ENCODE data around the gene DNPEP.
A peak's percentile ranks its signal among the peaks of the same experiment; 100 is the strongest.
"Not testable (repeated sequence)": the region's sequence is repeated elsewhere in the genome, so short reads cannot be mapped to it uniquely, and the experiment has no call there.

The DNPEP gene

DNA sequence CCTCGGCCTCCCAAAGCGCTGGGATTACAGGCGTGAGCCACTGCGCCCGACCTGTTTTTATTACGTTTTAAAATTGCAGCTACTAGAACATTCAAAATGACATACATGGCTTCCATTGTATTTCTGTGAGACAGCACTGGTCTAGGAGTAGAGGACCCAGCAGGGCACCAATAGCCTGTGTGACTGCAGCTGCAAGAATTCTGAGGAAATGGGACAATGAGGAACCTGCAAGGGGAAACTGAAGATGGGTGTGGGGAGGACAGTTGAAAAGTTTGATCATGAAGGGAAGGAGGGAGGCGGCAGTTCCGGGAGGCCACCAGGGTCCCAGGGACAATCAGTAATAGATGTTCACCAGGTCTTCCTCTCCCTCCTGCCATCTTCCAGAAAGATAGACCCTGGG, 13.9 kb upstream of the DNPEP start:
- DNase-seq (ENCODE audit: low read depth, low spot score) = no peak

DNA sequence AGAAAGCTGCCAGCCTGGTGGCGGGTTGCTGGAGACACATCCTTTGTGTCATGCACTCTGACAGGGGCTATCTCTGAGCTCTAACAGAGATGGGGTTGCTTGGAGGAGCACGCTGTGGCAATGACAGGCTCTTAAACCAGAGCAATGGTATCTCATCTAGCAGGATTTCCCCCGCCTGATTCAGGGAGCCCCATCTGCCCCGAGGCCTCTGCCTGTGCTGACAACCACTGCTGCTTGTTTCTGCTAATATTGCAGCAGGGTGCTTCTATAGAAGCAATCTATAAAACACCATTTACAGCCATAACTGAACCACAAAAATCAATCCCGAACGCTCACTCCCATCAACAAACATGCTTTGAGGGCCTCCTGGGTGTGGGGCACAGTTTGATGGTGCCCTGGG, 12.8 kb upstream of the DNPEP start:
- DNase-seq (ENCODE audit: low read depth, low spot score) = no peak

DNA sequence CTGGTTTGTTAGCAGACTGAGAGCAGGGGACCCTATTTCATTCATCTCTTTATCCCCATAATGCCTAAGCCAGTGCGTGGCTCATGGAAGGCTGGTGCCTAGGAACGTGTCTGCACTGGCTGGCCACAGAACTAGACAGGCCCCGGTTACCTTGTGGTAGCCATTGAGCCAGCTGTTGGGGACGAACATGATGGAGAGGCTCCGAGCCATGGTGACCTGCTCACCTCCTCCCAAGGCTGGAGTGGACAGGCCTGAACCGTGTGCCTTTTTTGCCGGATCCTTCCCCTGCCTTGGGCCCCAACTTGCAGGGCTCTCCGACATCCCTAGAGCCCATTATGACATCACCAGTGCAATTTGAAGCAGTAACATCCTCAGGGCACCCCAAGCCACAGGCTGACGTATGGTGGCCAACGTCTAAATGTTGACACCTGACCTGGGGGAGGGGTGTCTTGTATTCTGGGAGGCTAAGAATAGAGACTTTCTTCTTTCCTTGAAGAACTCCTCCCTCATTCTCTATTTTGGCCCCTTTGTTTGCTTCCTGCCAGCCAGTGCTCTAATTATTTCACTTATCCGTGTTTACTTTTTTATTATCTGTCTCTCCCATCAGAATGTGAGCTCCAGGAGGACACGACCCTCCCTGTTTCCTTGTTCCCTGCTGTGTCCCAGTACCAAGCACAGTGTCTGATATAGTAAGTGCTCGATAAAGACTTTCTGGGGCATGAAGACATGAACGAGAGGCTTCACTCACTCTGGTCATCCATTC, 12.2 kb upstream of the DNPEP start:
- no peak for DNase-seq (ENCODE audit: low read depth, low spot score)

DNA sequence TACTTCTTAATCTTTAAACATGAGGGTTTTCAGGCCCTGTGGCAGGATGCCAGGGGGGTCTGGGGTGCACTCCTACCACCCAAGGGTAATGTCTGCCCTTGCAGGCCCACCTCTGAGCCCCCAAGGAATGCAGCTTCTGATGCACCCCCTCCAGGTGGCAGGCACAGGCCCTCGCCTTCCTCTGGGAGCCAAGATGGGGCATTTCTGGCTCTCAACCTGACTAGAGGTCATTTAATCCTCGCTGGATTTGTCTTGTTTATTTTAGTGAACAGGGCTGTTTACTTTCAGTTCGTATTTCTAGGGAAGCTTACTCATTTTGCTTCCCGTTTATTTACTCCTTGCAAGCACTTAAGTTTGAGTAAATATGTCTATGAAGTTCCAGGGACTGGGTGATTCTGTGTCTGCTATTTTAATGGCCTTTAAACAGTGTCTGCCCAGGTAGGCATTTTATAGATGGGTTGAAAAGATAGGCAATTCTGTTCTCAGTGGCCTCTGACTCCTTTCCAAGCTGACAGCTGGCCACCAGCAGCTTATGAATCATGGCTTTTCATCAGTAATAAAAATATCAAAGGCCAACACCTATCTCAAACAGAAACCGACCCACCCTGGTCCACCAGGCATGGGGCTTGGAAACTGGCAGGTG, 11.1 kb upstream of the DNPEP start:
- no peak for DNase-seq (ENCODE audit: low read depth, low spot score)

DNA sequence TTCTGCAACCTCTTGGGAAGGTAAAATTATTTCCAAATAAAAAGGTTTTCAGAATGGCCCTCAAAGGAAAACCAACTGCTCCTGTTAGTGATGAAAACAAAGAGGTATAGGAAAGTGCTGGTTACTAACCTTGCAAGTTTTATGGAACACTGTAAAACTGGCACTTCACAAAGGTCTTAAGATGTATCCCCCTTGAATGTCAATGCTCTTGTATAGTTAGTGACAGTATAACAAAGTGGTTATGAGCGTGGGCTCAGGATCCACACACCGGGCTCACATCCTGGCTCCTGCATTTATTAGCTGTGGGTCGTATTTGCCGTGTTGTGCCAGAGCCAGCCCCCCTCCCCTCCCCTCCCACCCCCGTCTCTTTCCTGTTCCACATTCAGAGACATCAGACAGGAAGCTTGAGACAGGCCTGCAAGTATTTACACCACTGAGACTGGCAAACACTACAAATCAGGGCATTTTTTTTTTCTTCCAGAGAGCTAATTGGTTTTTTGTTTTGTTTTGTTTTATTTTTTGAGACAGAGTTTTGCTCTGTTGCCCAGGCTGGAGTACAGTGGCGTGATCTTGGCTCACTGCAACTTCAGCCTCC, 9.2 kb upstream of the DNPEP start:
- DNase-seq (ENCODE audit: low read depth, low spot score) = no peak

DNA sequence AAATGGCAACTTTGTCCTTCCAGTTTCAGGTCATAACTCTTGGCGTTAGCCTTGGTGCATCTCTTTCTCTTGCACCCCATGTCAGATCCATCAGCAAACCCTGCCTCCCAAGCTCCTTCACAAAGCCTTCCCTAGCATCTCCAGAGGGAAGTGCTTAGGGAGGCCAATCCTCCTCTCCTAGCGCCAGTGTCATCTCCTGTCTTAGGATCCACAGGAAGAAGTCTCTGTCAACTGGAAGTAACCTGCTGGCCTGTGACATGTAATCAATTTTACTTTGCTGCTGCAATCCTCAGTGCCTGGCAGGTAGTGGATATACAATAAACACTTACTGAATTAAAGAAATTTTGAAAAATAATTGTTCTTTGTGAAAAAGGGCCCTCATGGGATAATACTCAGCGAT, 7.9 kb upstream of the DNPEP start:
- no peak for DNase-seq (ENCODE audit: low read depth, low spot score)

DNA sequence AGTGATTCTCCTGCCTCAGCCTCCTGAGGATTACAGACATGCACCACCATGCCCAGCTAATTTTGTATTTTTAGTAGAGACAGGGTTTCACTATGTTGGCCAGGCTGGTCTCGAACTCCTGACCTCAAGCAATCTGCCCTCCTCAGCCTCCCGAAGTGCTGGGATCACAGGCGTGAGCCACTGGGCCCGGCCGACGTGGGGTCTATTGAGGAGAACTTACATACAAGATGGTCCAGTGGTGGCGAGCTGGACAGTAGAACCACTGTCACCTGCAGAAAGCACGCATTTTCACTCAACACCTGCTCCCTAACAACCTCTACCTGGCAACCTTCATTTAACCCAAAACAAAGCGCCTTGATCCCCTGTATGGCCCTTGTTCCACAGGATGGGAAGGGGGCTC, 7.3 kb upstream of the DNPEP start:
- DNase-seq (ENCODE audit: low read depth, low spot score) = not testable (repeated sequence)

DNA sequence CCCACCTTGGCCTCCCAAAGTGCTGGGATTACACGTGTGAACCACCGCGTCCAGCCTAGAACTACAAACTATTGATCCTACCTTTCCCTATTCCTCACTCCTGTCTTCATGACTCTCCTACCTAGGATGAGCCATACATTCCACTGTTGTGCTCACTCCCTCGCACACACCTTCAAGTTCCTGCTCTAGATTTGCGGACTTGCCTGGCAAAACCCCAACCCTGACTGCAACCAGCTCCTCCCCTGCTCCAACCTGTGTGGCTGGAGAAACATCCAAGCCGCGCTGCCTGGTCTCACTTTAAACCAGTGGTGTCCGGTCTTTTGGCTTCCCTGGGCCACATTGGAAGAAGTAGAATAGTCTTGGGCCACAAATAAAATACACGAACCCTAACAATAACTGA, 5.0 kb upstream of the DNPEP start:
- no peak for DNase-seq (ENCODE audit: low read depth, low spot score)

DNA sequence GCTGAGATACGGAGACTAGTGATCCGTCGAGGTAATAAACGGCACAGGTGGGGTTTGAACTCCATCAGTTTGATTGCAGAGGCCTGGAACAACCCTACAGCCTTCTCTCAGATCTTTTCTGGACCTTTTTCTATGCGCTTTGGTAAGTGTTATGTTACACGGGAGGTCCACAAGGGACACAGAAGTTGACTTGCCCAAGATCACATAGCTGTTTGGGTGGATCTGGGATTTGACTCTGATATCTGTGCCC, 1.1 kb upstream of the DNPEP start:
- no peak for DNase-seq (ENCODE audit: low read depth, low spot score)

DNA sequence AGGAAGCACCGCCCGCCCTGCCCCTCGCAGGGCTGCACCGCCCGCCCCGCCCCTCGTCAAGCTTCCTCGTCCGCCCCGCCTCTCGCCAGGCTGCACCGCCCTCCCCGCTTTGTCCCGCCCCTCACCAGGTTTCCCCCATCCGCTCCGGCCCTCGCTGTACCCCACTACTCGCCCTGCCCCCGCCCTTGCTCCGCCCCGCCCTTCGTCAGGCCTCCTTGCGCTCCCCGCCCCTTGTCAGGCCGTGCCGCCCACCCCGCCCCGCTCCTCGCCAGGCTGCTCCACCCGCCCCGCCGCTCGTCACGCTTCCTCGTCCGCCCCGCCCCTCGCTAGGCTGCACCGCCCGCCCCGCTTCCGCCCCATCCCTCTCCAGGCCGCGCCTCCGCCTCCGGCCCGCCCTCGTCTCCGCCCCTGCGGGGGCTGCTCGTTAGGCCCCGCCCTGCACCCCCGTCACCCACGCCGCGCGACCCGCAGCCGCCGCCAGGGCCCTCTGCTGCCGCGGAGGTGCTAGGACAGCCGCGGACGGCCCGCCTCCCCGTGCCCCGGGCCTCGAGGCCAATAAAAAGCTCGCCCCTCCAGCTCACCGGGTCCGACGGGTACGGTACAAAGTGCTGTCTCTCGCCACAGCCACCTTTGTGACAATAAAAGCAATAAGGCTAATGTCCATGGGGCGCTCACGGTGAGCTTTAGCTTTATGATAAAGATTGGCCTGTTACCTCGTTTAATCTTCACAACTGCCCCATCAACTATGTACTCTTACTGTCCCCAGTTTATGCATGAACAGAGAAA, 602 bp upstream of the DNPEP start:
- peak; percentile 95 for DNase-seq (ENCODE audit: low read depth, low spot score)

DNA sequence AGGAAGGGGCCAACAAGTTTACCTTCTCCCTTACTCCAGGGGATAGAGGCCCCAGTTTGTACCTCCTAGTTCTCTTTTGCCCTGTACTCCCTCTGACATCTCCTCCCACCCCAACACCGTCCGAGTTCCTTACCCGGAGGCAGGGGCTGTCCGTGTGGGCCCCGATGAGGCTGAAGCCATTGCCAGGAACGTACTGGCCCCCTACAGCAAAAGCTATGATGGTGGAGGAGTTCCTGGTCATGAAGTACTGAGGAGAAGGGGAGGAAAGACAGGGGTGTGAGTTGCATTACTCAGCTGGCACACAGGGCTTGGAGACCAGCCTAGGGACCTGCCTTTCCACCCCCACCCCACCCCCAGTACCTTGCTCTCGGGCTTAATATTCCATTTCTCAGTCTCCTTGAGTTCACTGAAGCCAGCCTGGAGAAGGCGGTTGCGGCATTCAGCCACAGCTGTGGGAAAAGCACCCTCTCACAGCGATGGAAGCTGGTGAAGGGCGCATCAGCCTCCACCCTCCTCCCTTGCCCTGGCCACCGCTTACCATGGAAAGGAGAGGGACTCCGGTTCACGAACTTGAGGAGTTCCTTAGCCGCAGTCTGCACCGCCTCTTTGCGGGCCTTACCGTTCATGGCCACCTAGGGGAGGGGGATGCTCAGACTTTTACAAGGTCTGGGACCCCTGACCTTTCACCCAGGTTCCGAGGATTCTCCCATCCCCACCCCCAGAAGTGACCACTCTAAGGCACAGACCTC, 1.0 kb downstream of the DNPEP start:
- DNase-seq (ENCODE audit: low read depth, low spot score) = no peak

DNA sequence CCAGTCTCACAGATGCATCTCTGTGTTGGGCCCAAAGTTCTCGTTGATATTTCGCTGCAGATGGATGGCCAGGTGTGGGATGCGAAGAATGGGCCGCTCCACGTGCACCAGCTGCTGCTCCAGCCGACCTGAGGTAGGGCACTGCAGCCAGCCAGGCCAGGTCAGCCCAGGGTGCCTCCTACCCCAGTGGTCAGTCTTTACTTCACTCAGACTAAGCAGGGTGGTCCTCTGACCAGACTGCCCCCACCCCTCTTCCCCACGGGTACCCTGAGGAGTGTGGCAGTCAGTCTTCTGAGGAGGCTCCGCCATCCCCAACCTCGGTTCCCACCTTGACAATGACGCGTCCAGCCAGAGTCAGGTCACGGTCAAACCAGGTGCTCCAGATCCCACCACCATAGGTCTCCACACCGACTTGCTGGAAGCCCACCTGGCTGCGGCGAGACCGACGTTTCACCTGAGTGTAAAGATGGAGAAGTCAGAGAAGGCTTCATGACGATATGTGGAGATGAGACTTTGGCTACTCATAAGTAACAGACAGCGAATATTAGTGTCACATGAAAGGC, 1.7 kb downstream of the DNPEP start:
- DNase-seq (ENCODE audit: low read depth, low spot score) = no peak

DNA sequence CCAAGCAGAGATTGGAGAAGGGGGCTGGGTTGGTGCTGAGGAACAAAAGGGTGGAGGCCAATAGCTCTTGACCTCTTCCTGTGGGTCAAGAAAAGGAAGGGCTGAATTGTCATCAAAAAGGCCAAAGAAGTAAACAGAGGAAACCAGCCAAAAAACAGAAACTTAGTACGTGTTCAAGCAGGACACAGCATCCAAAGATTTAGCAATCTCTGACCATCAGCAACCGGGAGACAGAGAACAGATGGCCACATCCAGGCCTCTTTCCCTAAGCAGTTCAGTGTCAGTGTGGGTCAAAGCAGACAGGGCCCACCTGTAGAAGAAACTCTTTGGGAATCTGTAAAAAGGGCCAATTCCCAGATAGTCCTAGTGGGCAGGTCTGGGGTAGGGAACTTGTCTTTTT, 2.9 kb downstream of the DNPEP start:
- no peak for DNase-seq (ENCODE audit: low read depth, low spot score)

DNA sequence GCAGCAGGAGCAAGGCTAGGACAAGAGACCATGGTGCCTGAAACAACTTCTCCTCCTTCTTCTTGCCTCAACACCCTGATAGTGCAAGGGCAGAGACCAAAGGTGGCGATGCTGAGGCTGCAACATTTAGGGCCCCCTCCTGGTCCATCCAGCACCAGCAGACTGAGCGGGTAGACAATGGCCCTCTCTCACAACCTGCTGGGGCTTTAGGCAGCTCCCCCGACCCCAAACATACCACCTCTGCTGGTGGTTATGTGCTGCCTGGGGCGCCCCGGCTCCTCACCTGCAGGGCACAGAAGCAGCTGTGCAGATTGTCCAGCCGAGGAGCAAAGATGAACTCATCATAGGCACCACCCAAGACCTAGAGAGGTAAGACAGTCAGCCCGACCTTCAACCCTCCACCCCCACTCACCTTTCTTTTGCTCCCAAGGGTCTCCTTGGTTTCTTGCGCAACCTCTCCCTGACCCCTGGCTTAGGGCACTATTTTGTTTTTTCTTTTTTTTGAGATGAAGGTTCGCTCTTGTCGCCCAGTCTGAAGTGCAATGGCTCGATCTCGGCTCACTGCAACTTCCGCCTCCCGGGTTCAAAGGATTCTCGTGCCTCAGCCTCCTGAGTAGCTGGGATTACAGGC, 3.5 kb downstream of the DNPEP start:
- DNase-seq (ENCODE audit: low read depth, low spot score) = no peak

DNA sequence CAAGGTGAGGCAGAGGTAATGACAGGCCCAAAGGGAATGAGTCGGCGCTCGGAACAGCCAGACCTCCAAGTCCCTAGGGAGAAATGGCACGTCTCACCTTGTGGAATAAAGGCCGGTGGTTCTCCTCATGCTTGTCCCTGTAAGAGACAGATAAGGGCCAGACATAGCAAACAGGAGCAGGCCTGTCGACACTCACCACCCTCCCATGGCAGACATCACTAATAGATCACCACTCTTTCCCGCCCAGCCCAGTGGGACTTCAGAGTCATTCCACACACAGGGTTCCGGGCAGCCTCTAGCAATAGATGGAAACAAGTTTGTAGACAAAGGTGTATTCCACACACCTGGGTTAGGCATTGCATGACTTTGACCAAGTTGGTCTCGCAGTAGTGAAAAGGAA, 6.3 kb downstream of the DNPEP start:
- no peak for DNase-seq (ENCODE audit: low read depth, low spot score)

DNA sequence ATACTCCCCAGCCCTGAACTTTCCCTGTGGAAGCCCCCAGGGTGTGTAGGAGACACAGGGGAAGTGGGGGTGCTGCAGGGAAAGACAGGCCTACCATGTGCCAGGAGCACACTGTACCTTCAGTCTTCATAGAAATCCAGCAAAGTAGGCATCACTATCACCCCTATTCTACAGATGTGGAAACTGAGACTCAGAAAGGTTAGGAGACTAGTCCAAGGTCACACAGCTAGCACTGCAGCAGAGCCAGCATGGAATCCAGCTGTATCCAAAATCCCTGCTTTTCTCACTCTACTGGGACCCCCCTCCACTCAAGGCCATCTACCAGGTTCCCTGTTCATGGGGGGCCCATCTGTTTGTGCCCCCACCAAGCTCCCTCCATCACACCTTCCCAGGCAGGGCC, 6.8 kb downstream of the DNPEP start:
- no peak for DNase-seq (ENCODE audit: low read depth, low spot score)

DNA sequence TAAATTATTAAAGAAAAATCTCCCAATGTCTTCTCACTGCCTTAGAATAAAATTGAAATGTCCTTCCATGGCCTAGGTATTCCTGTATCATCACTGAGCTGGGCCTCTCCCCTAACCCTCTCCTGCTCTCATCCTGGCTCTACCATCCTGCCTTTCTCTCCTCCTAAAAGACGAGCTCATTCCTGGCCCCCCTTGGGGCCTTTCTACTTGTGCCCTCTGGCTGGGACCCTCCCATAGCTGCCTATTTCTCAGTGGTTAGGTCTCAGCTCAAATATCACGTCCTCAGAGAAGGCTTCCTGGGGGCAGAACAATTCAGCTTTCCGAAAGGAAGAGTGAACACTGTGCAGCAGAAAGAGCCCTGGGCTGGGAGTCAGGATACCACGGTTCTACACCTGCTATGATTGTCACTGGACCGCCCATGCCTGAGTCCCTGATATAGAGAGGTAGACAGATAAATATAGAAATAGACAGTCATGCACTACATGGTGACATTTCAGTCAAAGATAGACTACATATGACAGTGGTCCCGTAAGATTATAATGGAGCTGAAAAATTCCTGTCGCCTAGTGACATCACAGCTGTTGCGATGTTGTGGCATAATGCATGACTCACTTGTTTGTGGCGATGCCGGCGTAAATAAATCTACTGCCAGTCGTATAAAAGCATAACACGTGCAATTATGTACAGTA, 9.4 kb downstream of the DNPEP start:
- no peak for DNase-seq (ENCODE audit: low read depth, low spot score)

DNA sequence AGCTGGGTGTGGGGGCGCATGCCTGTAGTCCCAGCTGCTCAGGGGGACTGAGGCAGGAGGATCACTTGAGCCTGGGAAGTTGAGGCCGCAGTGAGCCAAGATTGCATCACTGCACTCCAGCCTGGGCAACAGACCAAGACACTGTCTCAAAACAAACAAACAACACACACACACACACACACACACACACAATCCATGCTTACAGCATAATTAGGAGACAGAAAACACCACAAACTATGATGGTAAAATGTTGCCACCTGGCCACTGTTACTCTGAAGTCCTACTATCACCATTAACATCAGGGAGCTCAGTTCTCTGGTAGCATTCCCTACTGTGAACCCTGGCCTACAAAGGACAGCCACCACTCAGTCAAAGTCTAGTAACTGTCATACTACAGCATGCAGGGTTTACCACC, 18.3 kb downstream of the DNPEP start:
- no peak for DNase-seq (ENCODE audit: low read depth, low spot score)

DNA sequence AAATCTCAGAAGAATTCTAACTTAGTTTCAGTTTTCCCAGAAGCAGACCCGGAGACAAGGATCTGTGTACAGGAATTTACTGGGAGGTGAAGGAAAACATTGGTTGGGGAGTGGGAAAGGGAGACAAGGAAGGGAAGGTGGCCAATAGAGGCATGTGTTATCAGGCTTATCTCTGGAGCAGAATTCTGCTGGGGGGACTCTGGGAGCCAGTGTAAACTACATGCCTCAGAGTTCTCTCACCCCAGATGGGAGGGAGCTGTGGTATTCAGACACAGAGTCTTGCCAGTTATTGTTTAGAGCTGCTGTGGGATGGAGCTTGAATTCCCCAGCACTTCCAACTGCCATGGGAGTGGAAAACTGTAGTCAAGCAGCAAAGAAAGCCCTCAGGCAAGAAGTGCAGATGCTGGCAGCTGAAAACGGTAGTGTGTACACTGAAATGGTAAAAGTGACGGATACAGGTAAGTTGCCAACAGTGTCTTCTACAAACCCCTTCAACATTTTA, 19.0 kb downstream of the DNPEP start:
- no peak for DNase-seq (ENCODE audit: low read depth, low spot score)

DNA sequence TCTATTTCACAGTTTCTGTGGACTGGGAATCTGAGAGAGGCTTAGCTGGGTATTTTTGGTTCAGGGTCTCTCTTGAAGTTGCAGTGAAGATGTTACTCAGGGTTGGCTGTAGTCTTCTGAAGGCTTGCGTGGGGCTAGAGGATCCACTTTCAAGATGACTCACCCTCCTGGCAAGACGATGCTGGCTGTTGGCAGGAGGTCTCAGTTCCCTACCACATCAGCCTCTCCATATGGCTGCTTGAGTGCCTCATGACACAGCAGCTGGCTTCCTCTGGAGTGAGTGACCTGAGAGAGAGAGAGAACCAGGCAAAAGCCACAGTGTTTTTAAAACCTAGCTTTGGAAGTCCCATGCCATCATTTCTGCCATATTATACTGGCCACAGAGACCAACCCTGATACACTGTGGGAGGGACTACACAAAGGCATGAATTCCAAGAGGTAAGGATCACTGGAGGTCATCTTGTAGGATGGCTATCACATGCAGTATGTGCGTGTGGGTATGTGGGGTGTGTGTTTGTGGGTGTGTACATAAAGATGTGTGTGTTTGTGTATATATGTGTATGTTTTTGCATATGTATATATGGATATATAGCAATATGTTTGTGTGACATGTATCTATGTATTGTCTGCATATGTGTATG, 25.1 kb downstream of the DNPEP start:
- DNase-seq (ENCODE audit: low read depth, low spot score) = no peak
